OCI-LY3 (cell line): ENCODE measurements around the gene ZSCAN5C.

ENCODE experiments used
- CTCF ChIP-seq: fragments of 200-600, 300-600 bp; sonication (generic); IDR thresholded peaks from 2 replicates; pipeline ENCODE4 v1.5.1; 2014; ENCODE audit warnings: antibody characterized with exemption, low read length, low read depth
- EZH2phosphoT487 ChIP-seq: fragments of 200-600 bp; shearing (Covaris generic); IDR thresholded peaks from 2 replicates; pipeline ENCODE4 v1.6.1; 2018; ENCODE audit warnings: antibody characterized with exemption, mixed run types, low read depth

- TF ChIP-seq CTCF (no peak), EZH2phosphoT487 (no peak)
Measured at GRCh38 chr19:56170261-56170660, 31.8 kb upstream of the ZSCAN5C start.
